AG09309 (cell line): ENCODE measurements around the gene HK1.
"Not testable (repeated sequence)": the region's sequence is repeated elsewhere in the genome, so short reads cannot be mapped to it uniquely, and the experiment has no call there.

ENCODE experiments used
- DNase-seq: peaks from one replicate; pipeline ENCODE4 v3.0.0-alpha.2; 2010; ENCODE audit warnings: low read depth
- H3K4me3 ChIP-seq: 2 replicates; pipeline ENCODE4 v1.5.1; 2011; ENCODE audit warnings: mild to moderate bottlenecking, low read depth, low read length, moderate library complexity; ENCODE audit not compliant: control insufficient read depth
- CTCF ChIP-seq: IDR thresholded peaks from 2 replicates; pipeline ENCODE4 v1.5.1; 2011; ENCODE audit warnings: mild to moderate bottlenecking, low read depth, low read length, inconsistent platforms; ENCODE audit not compliant: insufficient read depth, control insufficient read depth; ENCODE audit errors: missing control alignments

Gene HK1

GRCh38 chr10:69321039-69321715, 42.9 kb downstream of the HK1 start:
- H3K4me3 ChIP-seq: no peak overlapping the region
- TF ChIP-seq CTCF: no peak
- no peak for DNase-seq

- H3K4me3 ChIP-seq: no peak overlapping the region
- TF ChIP-seq CTCF: no peak
- DNase-seq: no peak
Measured at GRCh38 chr10:69321865-69322264, 43.6 kb downstream of the HK1 start.

GRCh38 chr10:69322346-69322745, 44.0 kb downstream of the HK1 start:
- H3K4me3 ChIP-seq, DNase-seq: not testable (repeated sequence)

- TF ChIP-seq CTCF: no peak
- H3K4me3 ChIP-seq: no peak overlapping the region
Measured at GRCh38 chr10:69323622-69324021, 45.3 kb downstream of the HK1 start.

GRCh38 chr10:69324583-69324982, 46.3 kb downstream of the HK1 start:
- no peak for TF ChIP-seq CTCF
- no peak for DNase-seq
- no peak overlapping the region for H3K4me3 ChIP-seq

More at GRCh38 chr10:69323622-69324021, 45.3 kb downstream of the HK1 start:
- DNase-seq: no peak

- DNase-seq, H3K4me3 ChIP-seq: not testable (repeated sequence)
Measured at GRCh38 chr10:69325637-69326523, 47.6 kb downstream of the HK1 start.

GRCh38 chr10:69326692-69327091, 48.4 kb downstream of the HK1 start:
- no peak overlapping the region for H3K4me3 ChIP-seq
- DNase-seq: no peak
- no peak for TF ChIP-seq CTCF
